AG10803 (cell line): ENCODE results near the gene UQCRH.

Experiments
- DNase-seq: peaks from one replicate; pipeline ENCODE4 v3.0.0; 2010; ENCODE audit warnings: low read depth
- H3K4me3 ChIP-seq: 2 replicates; pipeline ENCODE4 v1.5.1; 2011; ENCODE audit warnings: mild to moderate bottlenecking, low read length, control low read depth
- TF ChIP-seq, protein P1 (sequence below): conservative IDR thresholded peaks from 2 replicates; pipeline ENCODE4 v1.5.1; 2011; ENCODE audit warnings: mild to moderate bottlenecking, low read length, control low read depth, inconsistent platforms

Gene UQCRH

GRCh38 chr1:46274225-46275029 lies 29.1 kb upstream of the UQCRH start:
- H3K4me3 ChIP-seq = no peak overlapping the region
- TF ChIP-seq, protein P1, sequence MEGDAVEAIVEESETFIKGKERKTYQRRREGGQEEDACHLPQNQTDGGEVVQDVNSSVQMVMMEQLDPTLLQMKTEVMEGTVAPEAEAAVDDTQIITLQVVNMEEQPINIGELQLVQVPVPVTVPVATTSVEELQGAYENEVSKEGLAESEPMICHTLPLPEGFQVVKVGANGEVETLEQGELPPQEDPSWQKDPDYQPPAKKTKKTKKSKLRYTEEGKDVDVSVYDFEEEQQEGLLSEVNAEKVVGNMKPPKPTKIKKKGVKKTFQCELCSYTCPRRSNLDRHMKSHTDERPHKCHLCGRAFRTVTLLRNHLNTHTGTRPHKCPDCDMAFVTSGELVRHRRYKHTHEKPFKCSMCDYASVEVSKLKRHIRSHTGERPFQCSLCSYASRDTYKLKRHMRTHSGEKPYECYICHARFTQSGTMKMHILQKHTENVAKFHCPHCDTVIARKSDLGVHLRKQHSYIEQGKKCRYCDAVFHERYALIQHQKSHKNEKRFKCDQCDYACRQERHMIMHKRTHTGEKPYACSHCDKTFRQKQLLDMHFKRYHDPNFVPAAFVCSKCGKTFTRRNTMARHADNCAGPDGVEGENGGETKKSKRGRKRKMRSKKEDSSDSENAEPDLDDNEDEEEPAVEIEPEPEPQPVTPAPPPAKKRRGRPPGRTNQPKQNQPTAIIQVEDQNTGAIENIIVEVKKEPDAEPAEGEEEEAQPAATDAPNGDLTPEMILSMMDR = no peak
- no peak for DNase-seq

DNA sequence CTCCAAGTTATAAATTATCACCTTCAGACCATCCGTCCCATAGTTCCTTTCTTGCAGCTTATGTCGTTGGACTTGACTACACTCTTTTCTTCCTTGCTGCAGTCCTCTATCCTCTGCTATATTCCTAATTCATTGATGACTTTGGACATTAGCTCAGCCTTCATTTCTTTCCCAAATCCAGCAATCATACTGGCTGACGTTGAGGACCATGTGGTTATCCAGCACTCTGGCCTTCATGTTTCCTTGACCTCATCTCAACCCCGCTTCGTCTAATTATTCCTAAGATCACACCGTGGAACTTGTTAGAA lies 28.5 kb upstream of the UQCRH start:
- DNase-seq = no peak
- TF ChIP-seq, protein P1 = no peak
- no peak overlapping the region for H3K4me3 ChIP-seq

DNA sequence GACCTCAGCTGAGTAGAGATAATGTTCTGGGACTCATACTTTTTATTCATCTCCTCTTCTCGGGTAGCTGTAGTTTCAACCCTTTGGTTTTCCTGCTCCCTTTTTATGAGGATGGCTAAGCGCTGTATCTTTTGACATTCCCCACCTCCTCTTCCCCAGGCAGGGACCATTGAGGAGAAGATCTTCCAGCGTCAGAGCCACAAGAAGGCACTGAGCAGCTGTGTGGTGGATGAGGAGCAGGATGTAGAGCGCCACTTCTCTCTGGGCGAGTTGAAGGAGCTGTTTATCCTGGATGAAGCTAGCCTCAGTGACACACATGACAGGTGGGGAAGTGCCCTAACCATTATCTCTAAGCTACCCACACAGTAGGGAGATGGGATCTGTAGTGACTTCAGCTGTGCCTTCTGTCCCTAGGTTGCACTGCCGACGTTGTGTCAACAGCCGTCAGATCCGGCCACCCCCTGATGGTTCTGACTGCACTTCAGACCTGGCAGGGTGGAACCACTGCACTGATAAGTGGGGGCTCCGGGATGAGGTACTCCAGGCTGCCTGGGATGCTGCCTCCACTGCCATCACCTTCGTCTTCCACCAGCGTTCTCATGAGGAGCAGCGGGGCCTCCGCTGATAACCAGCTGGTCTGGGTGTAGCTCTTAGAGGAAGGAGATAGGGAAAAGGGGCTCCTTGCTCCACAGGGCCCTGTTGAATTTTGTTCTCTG lies 25.7 kb upstream of the UQCRH start:
- no peak overlapping the region for H3K4me3 ChIP-seq
- TF ChIP-seq, protein P1 = no peak
- no peak for DNase-seq

DNA sequence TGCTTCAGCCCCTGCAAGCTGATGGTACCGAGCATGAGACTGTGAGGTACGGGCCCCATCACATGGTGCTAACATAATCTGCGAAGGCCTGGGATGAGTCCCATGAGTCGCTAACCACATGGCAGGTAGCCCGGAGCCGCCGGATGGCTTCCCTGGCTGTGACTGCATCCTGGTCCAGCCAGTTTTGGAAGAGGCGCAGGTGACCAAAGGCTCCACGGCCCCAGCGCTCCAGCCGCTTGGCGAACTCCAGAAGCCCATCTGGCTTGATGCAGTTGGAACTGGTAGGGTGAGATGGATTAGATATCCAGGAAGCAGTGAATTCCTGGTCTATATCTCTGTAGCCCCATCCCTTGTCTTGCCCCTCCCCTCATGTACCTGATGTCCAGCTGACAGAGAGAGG lies 24.7 kb upstream of the UQCRH start:
- DNase-seq = peak; percentile 18
- H3K4me3 ChIP-seq = no peak overlapping the region
- TF ChIP-seq, protein P1 = no peak

- TF ChIP-seq, protein P1 = no peak
- no peak overlapping the region for H3K4me3 ChIP-seq
- no peak for DNase-seq
Measured at GRCh38 chr1:46280092-46280491, 23.4 kb upstream of the UQCRH start.

DNA sequence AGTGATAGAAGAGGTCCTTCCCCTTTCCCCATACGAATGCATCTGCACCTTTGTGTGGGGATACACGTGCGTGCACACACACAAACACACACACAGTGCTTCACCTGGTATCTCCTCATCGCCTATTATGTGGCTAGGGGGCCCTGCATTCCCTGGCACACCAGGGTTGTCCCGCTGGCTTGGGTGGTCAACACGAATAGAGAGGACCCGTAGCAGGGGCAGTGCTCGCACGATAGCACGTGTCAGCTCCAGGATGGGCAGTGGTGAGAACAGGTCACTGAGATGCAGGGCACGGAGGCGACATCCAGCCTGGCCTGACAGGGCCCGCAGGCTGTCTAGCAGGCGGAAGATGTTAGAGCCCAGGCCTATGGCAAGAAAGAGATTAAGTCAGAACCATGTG lies 22.5 kb upstream of the UQCRH start:
- TF ChIP-seq, protein P1 = no peak
- no peak for DNase-seq
- no peak overlapping the region for H3K4me3 ChIP-seq

GRCh38 chr1:46284058-46284457 lies 19.4 kb upstream of the UQCRH start:
- TF ChIP-seq, protein P1 = no peak
- no peak overlapping the region for H3K4me3 ChIP-seq
- no peak for DNase-seq
